Hematopoietic multipotent progenitor cell treated with erythropoietin and hydrocortisone succinate and interleukin-3 and kit ligand, for 15 days (in vitro differentiated cells): ENCODE measurements around the gene ATF1.
"Not testable (repeated sequence)": the region's sequence is repeated elsewhere in the genome, so short reads cannot be mapped to it uniquely, and the experiment has no call there.

Source experiments
- DNase-seq: peaks from one replicate; pipeline ENCODE4 v3.0.0-alpha.2; 2015; ENCODE audit warnings: low spot score

Gene ATF1

GRCh38 chr12:50803230-50803875, 39.5 kb downstream of the ATF1 start:
- DNase-seq, result no peak

- DNase-seq, result no peak
These were observed 42.3 kb downstream of the ATF1 start for GRCh38 chr12:50806176-50806575.

GRCh38 chr12:50809131-50809530, 45.2 kb downstream of the ATF1 start:
- DNase-seq, result peak; percentile 49

GRCh38 chr12:50814921-50815320, 51.0 kb downstream of the ATF1 start:
- not testable (repeated sequence) for DNase-seq

- no peak for DNase-seq
These were observed 56.3 kb downstream of the ATF1 start for GRCh38 chr12:50820177-50820576.

GRCh38 chr12:50822082-50822481, 58.2 kb downstream of the ATF1 start:
- DNase-seq, result no peak

- not testable (repeated sequence) for DNase-seq
These were observed 59.8 kb downstream of the ATF1 start for GRCh38 chr12:50823724-50824123.

GRCh38 chr12:50824914-50825313, 61.0 kb downstream of the ATF1 start:
- DNase-seq, result no peak

GRCh38 chr12:50825372-50825838, 61.5 kb downstream of the ATF1 start:
- peak; percentile 79 for DNase-seq

- no peak for DNase-seq
These were observed 64.2 kb downstream of the ATF1 start for GRCh38 chr12:50828121-50828520.

GRCh38 chr12:50828886-50829285, 65.0 kb downstream of the ATF1 start:
- DNase-seq, result no peak

GRCh38 chr12:50833801-50834200, 69.9 kb downstream of the ATF1 start:
- DNase-seq, result not testable (repeated sequence)

- no peak for DNase-seq
These were observed 75.1 kb downstream of the ATF1 start for GRCh38 chr12:50839042-50839441.

- DNase-seq, result no peak
These were observed 77.0 kb downstream of the ATF1 start for GRCh38 chr12:50840809-50841487.

- DNase-seq, result peak; percentile 21
These were observed 78.0 kb downstream of the ATF1 start for GRCh38 chr12:50841716-50842531.

- DNase-seq, result no peak
These were observed 79.0 kb downstream of the ATF1 start, which contains the start of gene TMPRSS12 for GRCh38 chr12:50842637-50843493. TSS of gene TMPRSS12 (plus strand) at chr12:50842926. CDS start at chr12:50842965, 39 bp downstream.

GRCh38 chr12:50845021-50845647, 81.2 kb downstream of the ATF1 start:
- DNase-seq, result no peak

- DNase-seq, result no peak
These were observed 85.1 kb downstream of the ATF1 start for GRCh38 chr12:50848963-50849362.

GRCh38 chr12:50855218-50855617, 91.3 kb downstream of the ATF1 start:
- not testable (repeated sequence) for DNase-seq

- not testable (repeated sequence) for DNase-seq
These were observed 91.8 kb downstream of the ATF1 start for GRCh38 chr12:50855679-50856078.

- no peak for DNase-seq
These were observed 95.9 kb downstream of the ATF1 start for GRCh38 chr12:50859621-50860310.
